Liver (tissue), 9 donors: ENCODE measurements around the gene EGLN1. TPM values are rescaled to one million over a fixed set of nuclear protein-coding genes. Genes with fewer than 3 reads are reported as not detected.

Experiments used
- DNase-seq: peaks from one replicate; pipeline ENCODE4 v3.0.0-alpha.2; 2017; ENCODE audit warnings: low spot score
- H3K27ac ChIP-seq, 2 donors: one replicate each; pipeline ENCODE4 v1.7.0; 2013; ENCODE audit warnings: inconsistent platforms in 2 of 2, low read length in 2 of 2, control low read depth in 1 of 2, low read depth in 1 of 2, mild to moderate bottlenecking in 1 of 2
- H3K27me3 ChIP-seq, 4 donors: one replicate each; pipeline versions ENCODE4 v1.6.1 to v1.7.0; 2013; ENCODE audit warnings: low read length in 3 of 4, inconsistent platforms in 1 of 4, mild to moderate bottlenecking in 1 of 4, moderate library complexity in 1 of 4; ENCODE audit not compliant: control insufficient read depth in 4 of 4, insufficient read depth in 4 of 4
- H3K36me3 ChIP-seq, 4 donors: one replicate each; pipeline versions ENCODE4 v1.6.1 to v1.7.0; 2013; ENCODE audit warnings: low read length in 3 of 4, mild to moderate bottlenecking in 3 of 4, low read depth in 1 of 4, moderate library complexity in 1 of 4; ENCODE audit not compliant: control insufficient read depth in 4 of 4, insufficient read depth in 3 of 4
- H3K4me1 ChIP-seq, 4 donors: one replicate each; pipeline versions ENCODE4 v1.6.1 to v1.7.0; 2013; ENCODE audit warnings: low read length in 3 of 4, mild to moderate bottlenecking in 3 of 4, moderate library complexity in 1 of 4; ENCODE audit not compliant: control insufficient read depth in 4 of 4, insufficient read depth in 4 of 4
- H3K4me3 ChIP-seq, 3 donors: one replicate each; pipeline versions ENCODE4 v1.6.1 to v1.7.0; 2013; ENCODE audit warnings: low read length in 3 of 3, control low read depth in 1 of 3, low read depth in 1 of 3, mild to moderate bottlenecking in 1 of 3
- H3K9ac ChIP-seq, 2 donors: one replicate each; pipeline ENCODE4 v1.7.0; 2013; ENCODE audit warnings: low read length in 2 of 2, mild to moderate bottlenecking in 2 of 2, moderate library complexity in 2 of 2, control low read depth in 1 of 2, low read depth in 1 of 2
- H3K9me3 ChIP-seq, 4 donors: one replicate each; pipeline versions ENCODE4 v1.6.1 to v1.7.0; 2013; ENCODE audit warnings: low read length in 3 of 4; ENCODE audit not compliant: control insufficient read depth in 4 of 4
- ATF3 ChIP-seq: IDR thresholded peaks from 2 replicates; pipeline ENCODE4 v1.6.1; 2016; ENCODE audit warnings: antibody characterized with exemption
- CTCF ChIP-seq: fragments of 150-350 bp; IDR thresholded peaks from 2 replicates; pipeline ENCODE4 v1.5.1; 2017; ENCODE audit warnings: improper control_type of control experiment, low read depth, low read length; ENCODE audit not compliant: missing input control
- EGR1 ChIP-seq, 2 donors: IDR thresholded peaks; 2 replicates each; pipeline ENCODE4 v1.6.1; 2016 to 2018; ENCODE audit warnings: antibody characterized with exemption in 2 of 2, low read depth in 2 of 2
- FOXA1 ChIP-seq: IDR thresholded peaks from 2 replicates; pipeline ENCODE4 v1.6.1; 2016; ENCODE audit warnings: antibody characterized with exemption
- FOXA2 ChIP-seq: IDR thresholded peaks from 2 replicates; pipeline ENCODE4 v1.6.1; 2016; ENCODE audit warnings: antibody characterized with exemption
- GABPA ChIP-seq, 2 donors: IDR thresholded peaks in 1 of 2; conservative IDR thresholded peaks in 1 of 2; 2 replicates each; pipeline ENCODE4 v1.6.1; 2016; ENCODE audit warnings: antibody characterized with exemption in 2 of 2, mild to moderate bottlenecking in 1 of 2, moderate library complexity in 1 of 2
- HNF4A ChIP-seq, 2 donors: conservative IDR thresholded peaks; 2 replicates each; pipeline ENCODE4 v1.6.1; 2016; ENCODE audit warnings: antibody characterized with exemption in 2 of 2, mild to moderate bottlenecking in 2 of 2
- HNF4G ChIP-seq: IDR thresholded peaks from 2 replicates; pipeline ENCODE4 v1.6.1; 2016; ENCODE audit warnings: antibody characterized with exemption
- JUND ChIP-seq, 2 donors: IDR thresholded peaks; 2 replicates each; pipeline ENCODE4 v1.6.1; 2016; ENCODE audit warnings: antibody characterized with exemption in 2 of 2
- MAX ChIP-seq: IDR thresholded peaks from 2 replicates; pipeline ENCODE4 v1.6.1; 2016; ENCODE audit warnings: antibody characterized with exemption
- NR2F2 ChIP-seq: IDR thresholded peaks from 2 replicates; pipeline ENCODE4 v1.6.1; 2016; ENCODE audit warnings: antibody characterized with exemption
- RAD21 ChIP-seq, 2 donors: IDR thresholded peaks; 2 replicates each; pipeline ENCODE4 v1.6.1; 2016; ENCODE audit warnings: antibody characterized with exemption in 2 of 2, mild to moderate bottlenecking in 2 of 2
- REST ChIP-seq: IDR thresholded peaks from 2 replicates; pipeline ENCODE4 v1.6.1; 2016; ENCODE audit warnings: antibody characterized with exemption, mild to moderate bottlenecking
- RXRA ChIP-seq, 2 donors: IDR thresholded peaks; 2 replicates each; pipeline ENCODE4 v1.6.1; 2017 to 2018; ENCODE audit warnings: antibody characterized with exemption in 2 of 2, mild to moderate bottlenecking in 1 of 2
- TAF1 ChIP-seq: conservative IDR thresholded peaks from 2 replicates; pipeline ENCODE4 v1.6.1; 2016; ENCODE audit warnings: antibody characterized with exemption, mild to moderate bottlenecking
- YY1 ChIP-seq: IDR thresholded peaks from 2 replicates; pipeline ENCODE4 v1.6.1; 2016; ENCODE audit warnings: antibody characterized with exemption, mild to moderate bottlenecking
- ZBTB33 ChIP-seq: IDR thresholded peaks from 2 replicates; pipeline ENCODE4 v1.6.1; 2016; ENCODE audit warnings: antibody characterized with exemption
- WGBS: extraction: QIAGEN DNeasy Blood & Tissue Kit; methylation state at CpG from one replicate; pipeline ENCODE4 v1.1.7; 2013; 5-methylcytosine and 5-hydroxymethylcytosine counted together
- polyA plus RNA-seq, 2 donors: library from polyadenylated mRNA; stranded (reverse) in 1 of 2; unstranded in 1 of 2; fragments of 200-250 nt in 1 of 2; fragments of >200 nt in 1 of 2; fragmentation: Nextera tagmentation in 1 of 2; extraction: Ambion mirVana in 1 of 2; gene quantifications; one replicate each; pipeline versions ENCODE4 v1.2.1 to v1.2.3, GENCODE V29; 2013 to 2015
- total RNA-seq, 2 donors: library from RNA; depleted of rRNA; stranded (reverse); fragments of >200 nt; gene quantifications; one replicate each; pipeline ENCODE4 v1.2.3, GENCODE V29; 2014
- donor health status: healthy.
- donor health status: healthy.
- donor health status: healthy.
- donor health status: healthy.
- donor health status: healthy.

Gene EGLN1
- total and polyA plus RNA-seq, 4 donors: 7.2 to 44.8 (median 22.2) TPM

GRCh38 chr1:231318568-231318967, 103.5 kb downstream of the EGLN1 start:
- TF ChIP-seq FOXA2 (no peak), MAX (no peak), ATF3 (no peak), TAF1 (no peak), FOXA1 (no peak), YY1 (no peak), CTCF (no peak), HNF4G (no peak), NR2F2 (no peak), HNF4A (conservative IDR thresholded peaks at IDR 0.05) (no peak), JUND (IDR thresholded peaks at IDR 0.05) (no peak), RXRA (IDR thresholded peaks at IDR 0.05) (no peak), REST (no peak), GABPA (IDR thresholded peaks at IDR 0.05 in 1 of 2, conservative IDR thresholded peaks at IDR 0.05 in 1 of 2) (no peak), RAD21 (IDR thresholded peaks at IDR 0.05) (no peak), ZBTB33 (no peak), EGR1 (IDR thresholded peaks at IDR 0.05; ENCODE audit: low read depth in 2 of 2) (no peak)
- H3K9ac ChIP-seq: no peak overlapping the region
- no peak for DNase-seq
- no peaks in the 10 kb centered on the region for H3K9me3 ChIP-seq
- H3K36me3 ChIP-seq: no peaks in the 10 kb centered on the region
- 94% methylated on average over 4 of the region's 4 CpGs for whole genome bisulfite sequencing
- no peaks in the 10 kb centered on the region for H3K27me3 ChIP-seq
- no peak overlapping the region for H3K4me3 ChIP-seq
- no peaks in the 10 kb centered on the region for H3K4me1 ChIP-seq
- H3K27ac ChIP-seq: no peak overlapping the region

GRCh38 chr1:231318015-231318355, 104.1 kb downstream of the EGLN1 start:
- Histone ChIP-seq H3K4me1 (no peaks in the 10 kb centered on the region), H3K9me3 (no peaks in the 10 kb centered on the region), H3K36me3 (no peaks in the 10 kb centered on the region), H3K9ac (no peak overlapping the region), H3K4me3 (no peak overlapping the region), H3K27me3 (no peaks in the 10 kb centered on the region), H3K27ac (no peak overlapping the region)
- 96% methylated on average over 15 of the region's 15 CpGs for WGBS
- TF ChIP-seq REST: no peak
- no peak for DNase-seq
